Epithelial cell of proximal tubule (primary cell): ENCODE results near the gene PIP5KL1. TPM values are rescaled to one million over a fixed set of nuclear protein-coding genes. Genes with fewer than 3 reads are reported as not detected.

Experiments
- DNase-seq: peaks from one replicate; pipeline ENCODE4 v3.0.0-alpha.2; 2011; ENCODE audit warnings: low read depth
- H3K4me3 ChIP-seq: 2 replicates; pipeline ENCODE4 v1.5.1; 2011; ENCODE audit warnings: low read depth, mild to moderate bottlenecking, low read length
- CTCF ChIP-seq: conservative IDR thresholded peaks from 2 replicates; pipeline ENCODE4 v1.5.1; 2012; ENCODE audit warnings: low read depth, mild to moderate bottlenecking, low read length
- total RNA-seq: library from RNA; depleted of rRNA; stranded (reverse); fragments of >200 nt; gene quantifications from 2 replicates; pipeline ENCODE4 v1.2.3, GENCODE V29; 2015

Gene PIP5KL1, protein sequence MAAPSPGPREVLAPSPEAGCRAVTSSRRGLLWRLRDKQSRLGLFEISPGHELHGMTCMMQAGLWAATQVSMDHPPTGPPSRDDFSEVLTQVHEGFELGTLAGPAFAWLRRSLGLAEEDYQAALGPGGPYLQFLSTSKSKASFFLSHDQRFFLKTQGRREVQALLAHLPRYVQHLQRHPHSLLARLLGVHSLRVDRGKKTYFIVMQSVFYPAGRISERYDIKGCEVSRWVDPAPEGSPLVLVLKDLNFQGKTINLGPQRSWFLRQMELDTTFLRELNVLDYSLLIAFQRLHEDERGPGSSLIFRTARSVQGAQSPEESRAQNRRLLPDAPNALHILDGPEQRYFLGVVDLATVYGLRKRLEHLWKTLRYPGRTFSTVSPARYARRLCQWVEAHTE
- total RNA-seq, result 0.87 and 6.9 TPM in 2 replicates

- H3K4me3 ChIP-seq, result peak within 1 kb of the TSS; percentile 59
- no peak for DNase-seq
- TF ChIP-seq CTCF, result peak; percentile 12
Observed at GRCh38 chr9:127930231-127931091, at the start of gene PIP5KL1. Gene PIP5KL1 (minus strand): TSS chr9:127930777. CDS start chr9:127930752, 25 bp downstream.

DNA sequence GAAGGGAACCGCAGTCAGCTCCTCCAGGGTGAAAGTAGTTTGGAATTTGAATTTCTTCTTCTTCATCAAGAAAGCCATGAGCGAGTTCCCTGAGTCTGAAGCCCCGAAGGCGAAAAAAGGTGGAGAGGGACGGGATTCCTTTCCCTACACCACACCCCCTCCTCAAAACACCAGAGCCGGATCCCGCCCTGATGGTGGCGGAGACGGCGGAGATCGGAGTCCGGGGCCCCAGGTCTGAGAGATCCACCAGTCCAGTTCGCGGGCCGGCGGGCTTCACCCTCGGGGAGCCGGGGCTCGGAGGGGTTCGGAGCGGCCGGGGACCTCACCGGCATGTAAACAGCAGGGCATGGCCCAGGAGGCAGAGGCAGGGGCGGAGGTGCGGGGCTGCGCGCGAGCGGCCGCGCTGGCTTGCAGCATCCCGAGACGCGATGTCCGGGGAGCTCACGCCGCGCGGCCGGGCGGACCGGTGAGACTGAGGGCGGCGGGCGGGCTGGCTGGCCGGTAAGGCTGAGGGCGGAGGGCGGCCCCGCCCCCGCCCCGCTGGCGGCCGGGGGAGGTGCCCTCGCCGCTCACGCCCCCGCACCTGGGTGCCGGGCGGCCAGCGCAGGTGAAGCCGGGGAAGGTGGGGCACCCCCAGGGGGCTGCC, 49.6 kb upstream of the PIP5KL1 start:
- no peak for TF ChIP-seq CTCF
- H3K4me3 ChIP-seq, result peak overlapping the region; percentile 88
- no peak for DNase-seq

DNA sequence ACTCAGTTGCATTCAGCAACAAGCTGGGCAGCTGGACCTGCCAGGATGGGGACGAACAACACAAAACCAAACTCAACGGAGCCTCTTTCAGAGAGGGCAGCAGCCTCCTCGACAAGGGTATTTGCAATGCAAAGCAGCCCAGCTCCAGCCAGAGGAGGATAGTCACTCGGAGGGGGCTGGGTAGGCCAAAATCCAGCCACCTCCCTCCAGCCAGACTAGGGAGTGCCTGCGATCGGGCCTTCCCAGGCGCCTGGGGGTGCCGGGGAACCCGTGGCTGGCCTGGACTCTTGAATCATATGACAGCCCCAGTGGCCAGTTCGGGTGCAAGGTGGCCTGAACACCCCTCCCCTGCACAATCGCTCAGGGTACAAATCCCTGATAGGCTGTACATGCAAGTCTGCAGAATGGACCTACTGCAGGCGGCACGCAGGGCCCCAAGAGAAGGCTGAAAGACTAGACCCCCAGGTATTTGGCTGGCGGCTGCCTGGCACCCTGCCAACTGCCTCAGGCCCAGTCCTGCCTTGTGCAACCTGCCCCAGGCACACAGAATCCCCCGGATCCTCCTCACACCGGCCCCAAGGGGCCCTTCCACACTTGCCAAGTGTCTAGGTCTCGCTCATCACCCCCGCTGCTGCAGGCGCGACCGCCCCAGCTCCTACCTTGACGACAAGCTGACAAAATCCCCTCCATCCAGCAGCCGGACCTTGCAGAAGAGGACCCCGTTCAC, 48.9 kb upstream of the PIP5KL1 start:
- no peak for TF ChIP-seq CTCF
- H3K4me3 ChIP-seq, result peak overlapping the region; percentile 88
- no peak for DNase-seq

- no peak for TF ChIP-seq CTCF
- DNase-seq, result no peak
Observed at GRCh38 chr9:127979015-127979332, 48.4 kb upstream of the PIP5KL1 start.

DNA sequence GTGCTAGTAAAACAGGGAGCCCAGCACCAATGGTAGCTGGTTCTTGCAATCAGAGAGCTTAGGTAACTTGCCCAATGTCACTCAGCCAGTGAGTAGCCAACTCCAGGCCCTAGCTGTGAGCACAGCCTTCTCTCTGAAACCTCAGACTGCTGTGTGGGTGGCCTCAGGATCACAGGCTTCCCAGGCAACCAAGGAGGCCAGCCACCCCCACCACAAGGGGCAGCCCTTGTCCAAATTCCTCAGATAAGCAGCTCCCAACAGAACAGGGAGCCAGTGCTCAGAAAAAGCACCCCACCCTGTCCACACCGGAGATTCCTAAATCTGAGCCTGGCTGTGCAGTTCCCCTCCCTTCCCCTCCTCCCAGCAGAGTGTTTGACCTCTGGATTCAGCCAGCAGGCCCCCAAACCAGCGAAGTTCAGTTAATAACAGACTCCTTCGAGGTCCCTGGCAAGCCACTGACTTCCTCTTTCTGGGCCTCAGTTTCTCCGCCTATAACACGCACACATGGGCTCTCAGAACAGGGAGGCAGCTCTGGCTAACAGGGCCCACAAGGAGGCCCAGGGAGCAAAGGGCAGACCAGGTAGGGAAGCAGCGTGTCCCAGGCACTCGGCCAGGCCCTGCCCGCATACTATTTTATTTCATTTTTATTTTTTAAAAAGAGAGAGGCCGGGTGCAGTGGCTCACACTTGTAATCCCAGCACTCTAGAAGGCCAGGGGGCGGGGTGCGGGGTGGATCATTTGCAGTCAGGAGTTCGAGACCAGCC, 47.5 kb upstream of the PIP5KL1 start:
- TF ChIP-seq CTCF, result peak; percentile 27
- H3K4me3 ChIP-seq, result peak overlapping the region; percentile 88
- no peak for DNase-seq

More at GRCh38 chr9:127979015-127979332, 48.4 kb upstream of the PIP5KL1 start:
- peak overlapping the region; percentile 88 for H3K4me3 ChIP-seq
